GM18498 (cell line): Measurements from ENCODE around the gene EPHA5.

Source experiments
- ATAC-seq: cut with Tn5 transposase; IDR thresholded peaks from one replicate; pipeline ENCODE4 v1.9.1; 2021; ENCODE audit warnings: mild to moderate bottlenecking, moderate library complexity; ENCODE audit not compliant: unreplicated experiment

Gene EPHA5

DNA sequence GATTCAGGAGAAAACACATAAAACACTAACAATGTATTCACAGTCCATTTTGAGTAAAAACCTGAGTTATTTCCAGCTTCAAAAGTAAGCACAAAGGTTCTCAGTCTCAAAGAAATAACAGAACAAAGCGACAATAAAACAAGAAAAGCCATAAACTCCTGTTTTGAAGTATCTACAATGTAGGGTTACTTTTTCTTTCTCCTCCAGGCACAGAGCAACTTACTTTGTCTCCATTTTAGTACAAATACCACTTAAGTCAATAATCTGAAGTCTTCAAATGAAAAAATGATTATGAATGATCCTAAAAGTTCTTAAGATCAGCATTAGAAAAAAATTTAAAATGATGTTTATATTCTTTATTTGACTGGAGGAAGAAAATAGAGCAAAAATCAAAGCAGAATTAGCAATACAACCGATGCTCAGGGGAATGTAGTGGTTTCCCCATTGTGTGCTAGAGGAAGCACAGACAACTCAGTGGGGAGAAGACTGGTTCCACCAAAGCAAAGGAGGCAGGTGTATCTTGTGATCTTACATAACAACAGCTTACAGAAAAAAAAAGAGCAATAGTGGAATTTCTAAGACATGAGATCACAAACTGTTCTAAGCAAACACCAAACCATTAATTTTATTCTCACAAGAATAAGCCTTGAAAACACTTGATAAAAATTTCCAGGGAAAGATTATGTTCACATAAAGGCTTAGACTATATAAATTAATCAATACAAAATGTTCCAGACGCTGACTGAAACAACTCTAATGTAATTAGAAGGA lies 35.1 kb downstream of the EPHA5 start:
- ATAC-seq: no peak

GRCh38 chr4:65624651-65625050 lies 45.6 kb downstream of the EPHA5 start:
- no peak for ATAC-seq

GRCh38 chr4:65623506-65623905 lies 46.8 kb downstream of the EPHA5 start:
- no peak for ATAC-seq

DNA sequence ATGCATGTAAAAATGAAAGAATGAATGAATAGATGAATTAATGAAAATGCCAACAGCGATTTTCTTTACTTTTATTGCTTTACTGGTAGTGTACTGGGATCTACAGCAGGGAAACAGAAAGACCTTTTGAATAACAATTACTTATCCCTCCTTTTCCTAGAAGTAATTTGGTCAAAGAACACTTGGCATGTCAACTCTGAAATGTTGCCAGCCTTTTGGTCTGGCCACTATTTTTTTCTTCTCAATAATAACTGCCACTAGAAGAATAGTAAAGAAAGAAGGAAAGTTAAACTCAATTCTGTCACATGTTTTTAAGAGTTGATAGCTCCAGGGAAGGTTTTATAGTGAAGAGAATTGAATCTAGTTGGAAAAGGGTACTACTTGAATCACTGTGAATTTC lies 52.9 kb downstream of the EPHA5 start:
- no peak for ATAC-seq

GRCh38 chr4:65604515-65604914 lies 65.8 kb downstream of the EPHA5 start:
- ATAC-seq: no peak

DNA sequence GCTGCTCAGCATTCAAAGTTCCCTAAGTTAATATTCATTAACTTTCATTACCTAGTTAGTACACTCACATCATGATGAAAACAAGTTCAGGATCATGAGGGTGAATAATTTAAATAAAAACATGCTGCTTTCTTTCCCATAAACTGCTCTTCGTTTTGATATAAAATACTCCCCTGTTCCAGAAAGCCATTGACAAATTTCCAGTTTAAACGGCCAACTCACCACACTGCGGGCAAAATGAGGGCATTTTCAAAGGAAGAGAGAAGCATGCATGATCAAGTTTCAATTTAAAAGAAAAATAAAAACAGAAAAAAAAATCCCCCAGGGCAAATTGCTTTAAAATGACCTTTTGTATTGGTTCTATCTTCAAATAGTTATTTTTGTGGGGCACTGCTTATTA lies 69.6 kb downstream of the EPHA5 start:
- no peak for ATAC-seq

- no peak for ATAC-seq
Measured at GRCh38 chr4:65599340-65599739, 70.9 kb downstream of the EPHA5 start.

DNA sequence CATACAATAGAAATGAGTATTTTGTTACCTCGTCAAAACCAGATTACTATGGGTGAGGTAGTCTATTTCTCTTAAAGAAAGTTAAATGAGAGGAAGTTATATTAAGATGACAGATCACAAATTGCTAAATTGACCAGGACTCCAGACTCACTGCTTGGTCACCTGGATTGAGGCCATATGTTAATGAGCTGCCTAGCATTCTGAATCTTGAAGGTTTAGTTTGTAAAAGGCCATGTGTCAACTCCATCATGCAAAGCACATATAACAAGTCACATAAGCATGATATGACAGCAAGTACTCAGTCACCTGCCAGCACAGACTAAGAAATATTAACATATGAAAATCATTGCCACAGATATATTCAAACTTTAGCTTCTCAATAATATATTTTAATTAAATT lies 72.6 kb downstream of the EPHA5 start:
- ATAC-seq: no peak

GRCh38 chr4:65592089-65592488 lies 78.2 kb downstream of the EPHA5 start:
- no peak for ATAC-seq

GRCh38 chr4:65589921-65590320 lies 80.4 kb downstream of the EPHA5 start:
- ATAC-seq: no peak

GRCh38 chr4:65589331-65589730 lies 81.0 kb downstream of the EPHA5 start:
- no peak for ATAC-seq

DNA sequence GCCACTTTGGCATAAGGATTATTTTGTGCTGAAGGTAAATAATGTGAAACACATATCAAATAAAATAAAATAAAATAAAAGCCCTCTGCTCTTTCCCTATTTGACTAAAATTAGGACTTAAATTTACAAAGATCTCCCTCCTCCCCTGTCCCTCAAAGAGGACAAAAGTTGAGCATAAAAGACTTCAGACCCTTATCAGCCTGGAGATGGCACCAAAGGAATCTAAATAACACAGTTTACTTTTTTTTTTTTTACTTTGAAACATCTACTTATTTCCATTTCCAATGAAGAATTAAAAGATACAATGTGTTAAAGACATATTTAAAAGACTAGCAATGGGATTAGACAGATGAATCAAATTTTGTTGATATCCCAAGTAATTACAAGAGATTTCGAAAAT lies 89.7 kb downstream of the EPHA5 start:
- ATAC-seq: no peak

- no peak for ATAC-seq
Measured at GRCh38 chr4:65566473-65566872, 103.8 kb downstream of the EPHA5 start.

- no peak for ATAC-seq
Measured at GRCh38 chr4:65561164-65561563, 109.1 kb downstream of the EPHA5 start.

GRCh38 chr4:65559270-65559669 lies 111.0 kb downstream of the EPHA5 start:
- no peak for ATAC-seq

GRCh38 chr4:65552057-65552456 lies 118.2 kb downstream of the EPHA5 start:
- no peak for ATAC-seq

DNA sequence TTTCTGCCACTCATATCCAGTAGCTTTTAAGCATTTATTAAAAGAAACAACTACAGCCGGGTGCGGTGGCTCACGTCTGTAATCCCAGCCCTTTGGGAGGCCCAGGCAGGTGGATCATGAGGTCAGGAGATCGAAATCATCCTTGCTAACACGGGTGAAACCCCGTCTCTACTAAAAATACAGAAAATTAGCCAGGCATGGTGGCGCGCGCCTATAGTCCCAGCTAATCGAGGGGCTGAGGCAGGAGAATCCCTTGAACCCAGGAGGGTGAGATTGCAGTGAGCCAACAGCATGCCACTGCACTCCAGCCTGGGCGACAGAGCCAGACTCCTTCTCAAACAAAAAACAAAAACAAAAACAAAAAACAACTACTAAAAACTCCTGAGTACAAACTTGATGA lies 119.8 kb downstream of the EPHA5 start:
- ATAC-seq: no peak

DNA sequence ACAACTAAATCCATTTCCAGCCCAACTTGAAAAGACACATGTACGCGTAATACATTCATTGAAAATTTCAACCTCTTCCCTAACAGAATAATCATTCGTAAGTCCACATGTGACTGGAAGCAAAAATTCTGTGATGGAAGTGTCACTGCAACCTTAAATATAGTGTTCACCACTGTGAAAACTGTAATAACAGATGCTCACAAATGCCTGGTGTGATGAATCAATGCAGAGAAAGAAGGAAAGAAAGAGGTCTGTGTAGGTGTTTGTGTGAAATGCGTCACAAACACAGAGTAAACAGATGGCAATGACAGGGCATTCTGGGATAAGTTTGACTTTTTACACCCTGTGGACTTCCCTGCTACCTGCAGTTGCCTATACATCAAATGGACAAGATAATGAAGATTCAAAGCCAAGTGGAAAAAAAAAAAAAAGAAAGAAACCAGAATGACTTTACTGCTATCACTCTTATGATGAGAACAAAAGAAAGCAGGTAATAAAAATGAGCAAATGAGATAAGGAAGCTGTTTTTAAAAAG lies 123.3 kb downstream of the EPHA5 start:
- ATAC-seq: no peak

- ATAC-seq: no peak
Measured at GRCh38 chr4:65538571-65538970, 131.7 kb downstream of the EPHA5 start.

GRCh38 chr4:65535113-65535512 lies 135.2 kb downstream of the EPHA5 start:
- no peak for ATAC-seq

- no peak for ATAC-seq
Measured at GRCh38 chr4:65521666-65522065, 148.6 kb downstream of the EPHA5 start.

GRCh38 chr4:65515646-65516045 lies 154.6 kb downstream of the EPHA5 start:
- no peak for ATAC-seq

DNA sequence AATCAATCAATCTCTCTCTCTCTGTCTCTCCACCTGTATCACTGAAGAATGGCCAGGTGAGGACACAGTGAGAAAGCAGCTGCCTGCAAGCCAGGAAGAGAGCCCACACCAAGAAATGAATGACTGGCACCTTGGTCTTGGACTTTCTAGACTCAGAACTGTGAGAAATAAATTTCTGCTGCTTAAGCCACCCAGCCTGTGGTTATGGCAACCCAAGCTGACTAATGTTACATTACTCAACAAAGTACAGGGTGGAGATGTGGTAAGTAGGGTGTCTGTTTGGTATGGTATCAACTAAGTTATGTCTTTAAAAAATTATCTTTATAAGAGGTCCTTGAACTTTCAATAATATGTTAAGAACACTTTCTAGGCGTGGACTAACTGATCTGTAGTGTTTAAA lies 159.3 kb downstream of the EPHA5 start:
- ATAC-seq: no peak
